PC-3 (cell line): ENCODE results near the gene FOXP1. TPM values are rescaled to one million over a fixed set of nuclear protein-coding genes. Genes with fewer than 3 reads are reported as not detected.

Source experiments
- ATAC-seq: fragments of 200-7000 bp; cut with Tn5 transposase; 2 replicates; pipeline ENCODE4 v1.9.1; 2020; ENCODE audit warnings: mild to moderate bottlenecking, moderate library complexity
- BruUV-seq: library from RNA; stranded (reverse); fragments of 400-500 nt; replicated peaks from 2 replicates; lab custom pipeline; 2021; lab: Mats Ljungman, UMichigan
- CTCF ChIA-PET: fragments of 300-600 bp; sonication (Branson Sonifier 250); formaldehyde crosslinking; loops from one replicate; lab custom pipeline; 2022; ENCODE audit warnings: antibody characterized with exemption; lab: Charles Lee
- POLR2A ChIA-PET: fragments of 300-600 bp; sonication (Branson Sonifier 250); formaldehyde crosslinking; loops from one replicate; lab custom pipeline; 2022; ENCODE audit warnings: antibody characterized with exemption; ENCODE audit not compliant: unreplicated experiment; lab: Charles Lee
- DNase-seq: peaks from one replicate; pipeline ENCODE4 v3.0.0-alpha.2; 2015
- H2AFZ ChIP-seq: fragments of 300-600 bp; sonication (generic); 2 replicates; pipeline ENCODE4 v1.6.0; 2016; ENCODE audit warnings: antibody characterized with exemption, low read length
- H3F3A ChIP-seq: fragments of 300-600 bp; sonication (generic); one replicate; pipeline ENCODE4 v1.6.0; 2017; ENCODE audit warnings: antibody characterized with exemption, low read length, control low read depth, mild to moderate bottlenecking; ENCODE audit not compliant: unreplicated experiment
- H3K27ac ChIP-seq: fragments of 300-600 bp; sonication (generic); 2 replicates; pipeline ENCODE4 v1.5.1; 2016; ENCODE audit warnings: mild to moderate bottlenecking, low read length
- H3K27me3 ChIP-seq: fragments of 300-600 bp; sonication (generic); 2 replicates; pipeline ENCODE4 v1.6.1; 2016; ENCODE audit warnings: low read length, mixed read lengths
- H3K36me3 ChIP-seq: fragments of 300-600 bp; sonication (generic); 2 replicates; pipeline ENCODE4 v1.6.1; 2016; ENCODE audit warnings: low read depth, mixed run types, low read length, mixed read lengths
- H3K4me1 ChIP-seq: fragments of 300-600 bp; sonication (generic); 2 replicates; pipeline ENCODE4 v1.5.1; 2016; ENCODE audit warnings: low read length; ENCODE audit not compliant: insufficient read depth
- H3K4me2 ChIP-seq: fragments of 300-600 bp; sonication (generic); 2 replicates; pipeline ENCODE4 v1.6.0; 2016; ENCODE audit warnings: low read length
- H3K4me3 ChIP-seq: fragments of 300-600 bp; sonication (generic); 2 replicates; pipeline ENCODE4 v1.5.1; 2016; ENCODE audit warnings: mild to moderate bottlenecking, low read length, mixed read lengths
- H3K79me2 ChIP-seq: fragments of 300-600 bp; sonication (generic); 2 replicates; pipeline ENCODE4 v1.6.1; 2017; ENCODE audit warnings: low read length, mixed read lengths
- H3K9ac ChIP-seq: fragments of 300-600 bp; sonication (generic); 2 replicates; pipeline ENCODE4 v1.6.0; 2016; ENCODE audit warnings: mild to moderate bottlenecking, low read length
- H3K9me2 ChIP-seq: fragments of 300-600 bp; sonication (generic); replicated peaks from 2 replicates; pipeline ENCODE4 v1.6.1; 2016; ENCODE audit warnings: mixed run types, low read length, mixed read lengths
- H3K9me3 ChIP-seq: fragments of 300-600 bp; sonication (generic); 2 replicates; pipeline ENCODE4 v1.6.1; 2016; ENCODE audit warnings: low read length, mixed read lengths
- H4K20me1 ChIP-seq: fragments of 300-600 bp; sonication (generic); 2 replicates; pipeline ENCODE4 v1.6.1; 2016; ENCODE audit warnings: low read length, mixed read lengths
- CTCF ChIP-seq: fragments of 300-600 bp; sonication (generic); conservative IDR thresholded peaks from 2 replicates; pipeline ENCODE4 v1.5.1; 2017; ENCODE audit warnings: antibody characterized with exemption, low read depth, mild to moderate bottlenecking, low read length
- EZH2 ChIP-seq: fragments of 300-600 bp; sonication (generic); IDR thresholded peaks from one replicate; pipeline ENCODE4 v1.6.1; 2017; ENCODE audit warnings: antibody characterized with exemption, mild to moderate bottlenecking, low read length; ENCODE audit not compliant: unreplicated experiment
- EZH2phosphoT487 ChIP-seq: fragments of 300-600 bp; sonication (generic); IDR thresholded peaks from 2 replicates; pipeline ENCODE4 v1.6.1; 2018; ENCODE audit warnings: mild to moderate bottlenecking, antibody characterized with exemption, low read length, borderline replicate concordance
- intact Hi-C: fragments of 100-400 bp; cut with micrococcal nuclease; formaldehyde crosslinking; loops from 2 replicates; pipeline ENCODE4 v1.9.0; 2023
- total RNA-seq: library from RNA; depleted of rRNA; stranded (reverse); fragments of >200 nt; gene quantifications from 2 replicates; pipeline ENCODE4 v1.2.3, GENCODE V29; 2014

Gene FOXP1
- total RNA-seq, 1 experiment from 2014 or later = 35.3 TPM

- no TSS peak for BruUV-seq
- ChIA-PET POLR2A (no interaction called here), CTCF (no interaction called here)
- Histone ChIP-seq H3K4me1 (peaks cover 30% of the 10 kb centered on the region), H4K20me1 (no peaks in the 10 kb centered on the region), H3K36me3 (no peaks in the 10 kb centered on the region), H3K27ac (no peak overlapping the region), H3F3A (peaks cover 4% of the 10 kb centered on the region), H3K27me3 (no peaks in the 10 kb centered on the region), H3K9ac (no peak overlapping the region), H2AFZ (no peak overlapping the region), H3K9me3 (no peaks in the 10 kb centered on the region), H3K79me2 (peaks cover 26% of the 10 kb centered on the region), H3K9me2 (no peaks in the 10 kb centered on the region), H3K4me2 (no peak overlapping the region), H3K4me3 (no peak overlapping the region)
- no peak for ATAC-seq
- DNase-seq = no peak
- TF ChIP-seq CTCF (no peak), EZH2 (no peak), EZH2phosphoT487 (no peak)
- intact Hi-C loops = loop anchor here (2.0 to 10.0 kb wide), 4 partner anchors 34 to 357 kb away; no protein-coding TSS in a partner anchor
Observed at GRCh38 chr3:71067977-71068654, 515.4 kb downstream of the FOXP1 start.

- H3K4me2 ChIP-seq = peak overlapping the region; percentile 92
- ChIA-PET POLR2A (interaction anchor here (0.6 kb wide), 1 partner anchor 18 kb away, joined by 3 read pairs; no protein-coding TSS in a partner anchor), CTCF (no interaction called here)
- peak overlapping the region; percentile 36; the same call in 1 of the 2 replicates for H2AFZ ChIP-seq
- peaks cover 39% of the 10 kb centered on the region for H3K79me2 ChIP-seq
- H3F3A ChIP-seq = peaks cover 4% of the 10 kb centered on the region
- TF ChIP-seq EZH2 (no peak), EZH2phosphoT487 (no peak)
- no peaks in the 10 kb centered on the region for H3K9me2 ChIP-seq
- no peaks in the 10 kb centered on the region for H3K9me3 ChIP-seq
- peak overlapping the region; percentile 74 for H3K27ac ChIP-seq
- no peaks in the 10 kb centered on the region for H4K20me1 ChIP-seq
- peak overlapping the region; percentile 83 for H3K4me3 ChIP-seq
- peaks cover 41% of the 10 kb centered on the region for H3K4me1 ChIP-seq
- no peaks in the 10 kb centered on the region for H3K36me3 ChIP-seq
- no TSS peak for BruUV-seq
- peak; percentile 7; the same call in 1 of the 2 replicates for ATAC-seq
- H3K9ac ChIP-seq = peak overlapping the region; percentile 87; the same call in 1 of the 2 replicates
- peak; percentile 48 for DNase-seq
- H3K27me3 ChIP-seq = no peaks in the 10 kb centered on the region
- intact Hi-C loops = loop anchor here (1.0 to 10.0 kb wide), 5 partner anchors 35 to 358 kb away; no protein-coding TSS in a partner anchor
Observed at GRCh38 chr3:71066849-71067261, 516.7 kb downstream of the FOXP1 start.

GRCh38 chr3:71066356-71066755 is 517.2 kb downstream of the FOXP1 start:
- Histone ChIP-seq H3K4me3 (peak overlapping the region; percentile 83), H2AFZ (peak overlapping the region; percentile 74), H3K27me3 (no peaks in the 10 kb centered on the region), H3K36me3 (no peaks in the 10 kb centered on the region), H3K9ac (peak overlapping the region; percentile 87), H4K20me1 (no peaks in the 10 kb centered on the region), H3K9me3 (no peaks in the 10 kb centered on the region), H3K9me2 (no peaks in the 10 kb centered on the region), H3F3A (peaks cover 4% of the 10 kb centered on the region), H3K79me2 (peaks cover 44% of the 10 kb centered on the region), H3K4me2 (peak overlapping the region; percentile 92), H3K27ac (peak overlapping the region; percentile 74), H3K4me1 (peaks cover 46% of the 10 kb centered on the region)
- ChIA-PET POLR2A (interaction anchor here (0.6 kb wide), 1 partner anchor 17 kb away, joined by 3 read pairs; no protein-coding TSS in a partner anchor), CTCF (no interaction called here)
- intact Hi-C loops = loop anchor here (1.0 to 10.0 kb wide), 5 partner anchors 36 to 358 kb away; no protein-coding TSS in a partner anchor
- peak; percentile 67 for DNase-seq
- ATAC-seq = peak; percentile 3; the same call in 1 of the 2 replicates
- no peak for TF ChIP-seq CTCF
- no peak for TF ChIP-seq EZH2
- TF ChIP-seq EZH2phosphoT487 = no peak
- BruUV-seq = no TSS peak
